ENCODE data around the gene CORO1C. TPM values are rescaled to one million over a fixed set of nuclear protein-coding genes. Genes with fewer than 3 reads are reported as not detected.

Gene CORO1C
- polyA plus RNA-seq, 1 of the 3 experiments (the other 2 are of a cell fraction): 150 TPM

GRCh38 chr12:108665608-108666202, 65.6 kb downstream of the CORO1C start:
- peaks cover 53 to 59% of the 10 kb centered on the region in 2 experiments for H3K4me1 ChIP-seq (ENCODE audit: control insufficient read depth in 1 of 2, insufficient read depth in 2 of 2, low read depth in 1 of 2, low read length in 1 of 2)
- WGBS (ENCODE audit: low lambda C conversion rate): 80% methylated on average over 6 of the region's 6 CpGs
- peak overlapping the region; percentile 84 to 91 for H3K27ac ChIP-seq (ENCODE audit: low read depth in 2 of 2, low read length in 1 of 2)
- H3K4me3 ChIP-seq (ENCODE audit: low read depth in 2 of 2, low read length in 1 of 2): no peak overlapping the region; a peak in 1 of 4 replicates
- ChIA-PET CTCF (interaction anchor here (0.6 to 14.1 kb wide), 43 partner anchors 7 to 747 kb away, joined by 3 to 327 read pairs (median 6); partner anchors contain the start of genes ALKBH2 and CORO1C), POLR2A (interaction anchor here (1.6 to 1.9 kb wide), 2 partner anchors 65 to 160 kb away, joined by 4 read pairs; no protein-coding TSS in a partner anchor)
- peaks cover 10 to 32% of the 10 kb centered on the region in 2 experiments for H3K36me3 ChIP-seq (replicated peaks in 1 of 2; ENCODE audit: control insufficient read depth in 1 of 2, insufficient read depth in 2 of 2, low read length in 1 of 2)
- no peaks in the 10 kb centered on the region for H3K9me2 ChIP-seq
- DNase-seq: no peak
- H3K27me3 ChIP-seq (ENCODE audit: insufficient read depth): no peaks in the 10 kb centered on the region
- H3K79me2 ChIP-seq (ENCODE audit: insufficient read depth): peaks cover 96% of the 10 kb centered on the region
- H2AFZ ChIP-seq (ENCODE audit: low read depth): no peak overlapping the region
- H3K4me2 ChIP-seq: peak overlapping the region; percentile 61; the same call in 1 of the 2 replicates
- TF ChIP-seq USF1 (IDR thresholded peaks at IDR 0.05; ENCODE audit: borderline replicate concordance, low read depth) (no peak), RAD21 (IDR thresholded peaks at IDR 0.05; ENCODE audit: low read length) (no peak), FOXM1 (IDR thresholded peaks at IDR 0.05; ENCODE audit: low read depth) (no peak), EZH2phosphoT487 (IDR thresholded peaks at IDR 0.05; ENCODE audit: borderline replicate concordance, low read depth) (no peak), YY1 (IDR thresholded peaks at IDR 0.05; ENCODE audit: low read depth) (no peak)
- H3F3A ChIP-seq (replicated peaks; ENCODE audit: insufficient read depth): peaks cover 47% of the 10 kb centered on the region
- H3K9ac ChIP-seq: peak overlapping the region; percentile 29; the same call in 1 of the 2 replicates
- no peaks in the 10 kb centered on the region for H3K9me3 ChIP-seq
- H4K20me1 ChIP-seq (ENCODE audit: insufficient read depth): peaks cover 27% of the 10 kb centered on the region; the same call in 1 of the 2 replicates

- Histone ChIP-seq H3K9ac (peak overlapping the region; percentile 29; the same call in 1 of the 2 replicates), H3K4me1 (ENCODE audit: control insufficient read depth in 1 of 2, insufficient read depth in 2 of 2, low read depth in 1 of 2, low read length in 1 of 2) (peaks cover 46 to 61% of the 10 kb centered on the region in 2 experiments), H3K9me2 (no peaks in the 10 kb centered on the region), H2AFZ (ENCODE audit: low read depth) (no peak overlapping the region), H3K27ac (ENCODE audit: low read depth in 2 of 2, low read length in 1 of 2) (peak overlapping the region; percentile 84 to 91), H3K36me3 (replicated peaks in 1 of 2; ENCODE audit: control insufficient read depth in 1 of 2, insufficient read depth in 2 of 2, low read length in 1 of 2) (peaks cover 13 to 35% of the 10 kb centered on the region in 2 experiments), H3K9me3 (no peaks in the 10 kb centered on the region), H3K27me3 (ENCODE audit: insufficient read depth) (no peaks in the 10 kb centered on the region), H3F3A (replicated peaks; ENCODE audit: insufficient read depth) (peaks cover 45% of the 10 kb centered on the region), H3K4me2 (peak overlapping the region; percentile 61), H3K79me2 (ENCODE audit: insufficient read depth) (peaks cover 96% of the 10 kb centered on the region), H3K4me3 (ENCODE audit: low read depth in 2 of 2, low read length in 1 of 2) (no peak overlapping the region; a peak in 1 of 4 replicates), H4K20me1 (ENCODE audit: insufficient read depth) (peaks cover 27% of the 10 kb centered on the region; the same call in 1 of the 2 replicates)
- 7% methylated on average over 5 of the region's 5 CpGs for WGBS (ENCODE audit: low lambda C conversion rate)
- CTCF ChIA-PET: interaction anchor here (0.6 to 14.1 kb wide), 78 partner anchors 9 to 746 kb away, joined by 3 to 327 read pairs (median 5); partner anchors contain the start of genes ALKBH2, CORO1C and SSH1
- peak; percentile 78 for DNase-seq
- POLR2A ChIA-PET: interaction anchor here (1.3 kb wide), 1 partner anchor 66 kb away, joined by 6 read pairs; no protein-coding TSS in a partner anchor
- TF ChIP-seq EP300 (IDR thresholded peaks at IDR 0.05; ENCODE audit: borderline replicate concordance in 1 of 2, low read depth in 1 of 2, low read length in 1 of 2): peak in 1 of 2 experiments; percentile 18; a peak in 1 of 4 replicates
- TF ChIP-seq TEAD4 (IDR thresholded peaks at IDR 0.05; ENCODE audit: borderline replicate concordance, insufficient read depth): no peak
- TF ChIP-seq USF2 (IDR thresholded peaks at IDR 0.05; ENCODE audit: borderline replicate concordance, low read depth, low read length): no peak
- no peak for TF ChIP-seq GABPA (IDR thresholded peaks at IDR 0.05; ENCODE audit: low read depth)
- peak; percentile 98 for TF ChIP-seq SMC3 (IDR thresholded peaks at IDR 0.05; ENCODE audit: low read depth, low read length)
- TF ChIP-seq MEF2A (IDR thresholded peaks at IDR 0.05; ENCODE audit: borderline replicate concordance, low read depth): no peak
- peak; percentile 93 for TF ChIP-seq CTCF (IDR thresholded peaks at IDR 0.05)
- no peak for TF ChIP-seq ELF1 (IDR thresholded peaks at IDR 0.05)
- TF ChIP-seq REST (IDR thresholded peaks at IDR 0.05; ENCODE audit: low read depth, low read length): no peak
- no peak; the same call in 1 of the 2 replicates for TF ChIP-seq SIN3A (IDR thresholded peaks at IDR 0.05; ENCODE audit: borderline replicate concordance, low read depth, low read length)
- no peak for TF ChIP-seq YY1 (IDR thresholded peaks at IDR 0.05; ENCODE audit: low read depth)
- no peak for TF ChIP-seq NRF1 (IDR thresholded peaks at IDR 0.05; ENCODE audit: low read depth, low read length)
Measured at GRCh38 chr12:108664338-108665258, 66.7 kb downstream of the CORO1C start.
